ENCODE data around the gene DDB1. TPM values are rescaled to one million over a fixed set of nuclear protein-coding genes. Genes with fewer than 3 reads are reported as not detected.

Gene DDB1
- total and polyA plus RNA-seq, 2 of the 13 experiments (the other 11 are each of a cell fraction or from before 2014, with no cell fraction given), result 217 to 266 TPM

DNA sequence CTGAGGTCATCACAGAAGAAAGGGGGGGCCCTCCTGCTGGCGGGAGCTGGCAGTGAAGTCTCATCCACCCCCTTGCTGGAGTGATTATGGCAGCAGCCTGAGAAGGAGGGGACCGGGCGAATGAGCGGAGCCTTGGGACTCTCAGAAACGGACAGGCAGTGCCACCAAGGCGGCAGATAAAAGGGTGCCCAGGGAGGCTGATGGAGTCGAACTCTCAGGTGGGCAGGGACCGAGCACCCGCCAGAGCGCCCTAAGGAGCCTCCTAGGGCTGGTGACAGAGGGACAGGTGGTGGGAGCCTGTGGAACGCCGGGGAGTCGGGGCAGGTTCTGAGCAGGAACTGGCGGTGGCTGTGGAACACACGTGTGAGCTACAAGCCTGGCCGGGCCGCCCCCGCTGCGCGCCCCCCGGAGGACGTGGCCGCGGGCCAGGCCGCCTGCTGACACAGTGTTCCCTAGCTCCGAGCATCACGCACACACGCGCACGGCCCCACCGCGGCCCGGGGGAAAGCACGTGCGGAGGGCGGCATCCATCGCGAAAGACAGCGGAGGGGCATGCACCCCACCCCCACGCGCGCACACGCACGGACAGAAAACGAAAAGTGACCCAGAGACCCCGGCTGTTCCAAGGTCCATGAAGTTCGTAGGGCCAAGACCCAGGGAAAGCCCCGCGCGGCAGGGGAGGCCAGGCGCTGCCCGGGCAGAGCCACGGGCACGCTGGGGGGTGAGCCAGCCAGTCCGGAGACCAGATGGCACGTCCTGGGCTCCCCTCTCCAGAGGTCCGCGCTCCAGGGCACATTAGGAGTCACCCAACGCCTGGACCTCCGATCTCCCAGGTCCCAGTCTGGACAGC, 38.8 kb downstream of the DDB1 start (continued):
- no peak for TF ChIP-seq CEBPZ (IDR thresholded peaks at IDR 0.05; ENCODE audit: low read length)
- no peak for TF ChIP-seq ZNF235 (CRISPR knock-in tag; IDR thresholded peaks at IDR 0.05; ENCODE audit: borderline replicate concordance)
- TF ChIP-seq, protein P1, sequence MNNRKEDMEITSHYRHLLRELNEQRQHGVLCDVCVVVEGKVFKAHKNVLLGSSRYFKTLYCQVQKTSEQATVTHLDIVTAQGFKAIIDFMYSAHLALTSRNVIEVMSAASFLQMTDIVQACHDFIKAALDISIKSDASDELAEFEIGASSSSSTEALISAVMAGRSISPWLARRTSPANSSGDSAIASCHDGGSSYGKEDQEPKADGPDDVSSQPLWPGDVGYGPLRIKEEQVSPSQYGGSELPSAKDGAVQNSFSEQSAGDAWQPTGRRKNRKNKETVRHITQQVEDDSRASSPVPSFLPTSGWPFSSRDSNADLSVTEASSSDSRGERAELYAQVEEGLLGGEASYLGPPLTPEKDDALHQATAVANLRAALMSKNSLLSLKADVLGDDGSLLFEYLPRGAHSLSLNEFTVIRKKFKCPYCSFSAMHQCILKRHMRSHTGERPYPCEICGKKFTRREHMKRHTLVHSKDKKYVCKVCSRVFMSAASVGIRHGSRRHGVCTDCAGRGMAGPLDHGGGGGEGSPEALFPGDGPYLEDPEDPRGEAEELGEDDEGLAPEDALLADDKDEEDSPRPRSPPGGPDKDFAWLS (CRISPR knock-in tag; IDR thresholded peaks at IDR 0.05; ENCODE audit: borderline replicate concordance), result 0 out of 2 replicates have a peak, but pooled peaks have one; percentile 70
- TF ChIP-seq, protein P2, sequence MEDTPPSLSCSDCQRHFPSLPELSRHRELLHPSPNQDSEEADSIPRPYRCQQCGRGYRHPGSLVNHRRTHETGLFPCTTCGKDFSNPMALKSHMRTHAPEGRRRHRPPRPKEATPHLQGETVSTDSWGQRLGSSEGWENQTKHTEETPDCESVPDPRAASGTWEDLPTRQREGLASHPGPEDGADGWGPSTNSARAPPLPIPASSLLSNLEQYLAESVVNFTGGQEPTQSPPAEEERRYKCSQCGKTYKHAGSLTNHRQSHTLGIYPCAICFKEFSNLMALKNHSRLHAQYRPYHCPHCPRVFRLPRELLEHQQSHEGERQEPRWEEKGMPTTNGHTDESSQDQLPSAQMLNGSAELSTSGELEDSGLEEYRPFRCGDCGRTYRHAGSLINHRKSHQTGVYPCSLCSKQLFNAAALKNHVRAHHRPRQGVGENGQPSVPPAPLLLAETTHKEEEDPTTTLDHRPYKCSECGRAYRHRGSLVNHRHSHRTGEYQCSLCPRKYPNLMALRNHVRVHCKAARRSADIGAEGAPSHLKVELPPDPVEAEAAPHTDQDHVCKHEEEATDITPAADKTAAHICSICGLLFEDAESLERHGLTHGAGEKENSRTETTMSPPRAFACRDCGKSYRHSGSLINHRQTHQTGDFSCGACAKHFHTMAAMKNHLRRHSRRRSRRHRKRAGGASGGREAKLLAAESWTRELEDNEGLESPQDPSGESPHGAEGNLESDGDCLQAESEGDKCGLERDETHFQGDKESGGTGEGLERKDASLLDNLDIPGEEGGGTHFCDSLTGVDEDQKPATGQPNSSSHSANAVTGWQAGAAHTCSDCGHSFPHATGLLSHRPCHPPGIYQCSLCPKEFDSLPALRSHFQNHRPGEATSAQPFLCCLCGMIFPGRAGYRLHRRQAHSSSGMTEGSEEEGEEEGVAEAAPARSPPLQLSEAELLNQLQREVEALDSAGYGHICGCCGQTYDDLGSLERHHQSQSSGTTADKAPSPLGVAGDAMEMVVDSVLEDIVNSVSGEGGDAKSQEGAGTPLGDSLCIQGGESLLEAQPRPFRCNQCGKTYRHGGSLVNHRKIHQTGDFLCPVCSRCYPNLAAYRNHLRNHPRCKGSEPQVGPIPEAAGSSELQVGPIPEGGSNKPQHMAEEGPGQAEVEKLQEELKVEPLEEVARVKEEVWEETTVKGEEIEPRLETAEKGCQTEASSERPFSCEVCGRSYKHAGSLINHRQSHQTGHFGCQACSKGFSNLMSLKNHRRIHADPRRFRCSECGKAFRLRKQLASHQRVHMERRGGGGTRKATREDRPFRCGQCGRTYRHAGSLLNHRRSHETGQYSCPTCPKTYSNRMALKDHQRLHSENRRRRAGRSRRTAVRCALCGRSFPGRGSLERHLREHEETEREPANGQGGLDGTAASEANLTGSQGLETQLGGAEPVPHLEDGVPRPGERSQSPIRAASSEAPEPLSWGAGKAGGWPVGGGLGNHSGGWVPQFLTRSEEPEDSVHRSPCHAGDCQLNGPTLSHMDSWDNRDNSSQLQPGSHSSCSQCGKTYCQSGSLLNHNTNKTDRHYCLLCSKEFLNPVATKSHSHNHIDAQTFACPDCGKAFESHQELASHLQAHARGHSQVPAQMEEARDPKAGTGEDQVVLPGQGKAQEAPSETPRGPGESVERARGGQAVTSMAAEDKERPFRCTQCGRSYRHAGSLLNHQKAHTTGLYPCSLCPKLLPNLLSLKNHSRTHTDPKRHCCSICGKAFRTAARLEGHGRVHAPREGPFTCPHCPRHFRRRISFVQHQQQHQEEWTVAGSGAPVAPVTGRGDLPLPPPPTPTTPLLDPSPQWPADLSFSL (CRISPR knock-in tag; IDR thresholded peaks at IDR 0.05), result peak; percentile 64; the same call in 1 of the 2 replicates
- no peak for TF ChIP-seq BORCS8-MEF2B (CRISPR knock-in tag; IDR thresholded peaks at IDR 0.05)
- no peak for TF ChIP-seq ARNT2 (CRISPR knock-in tag; IDR thresholded peaks at IDR 0.05; ENCODE audit: low read depth)
- TF ChIP-seq ZBTB7B (CRISPR knock-in tag; IDR thresholded peaks at IDR 0.05), result peak; percentile 73
- TF ChIP-seq ZNF432 (CRISPR knock-in tag; IDR thresholded peaks at IDR 0.05; ENCODE audit: borderline replicate concordance), result no peak
- no peak for TF ChIP-seq ZNF724P (CRISPR knock-in tag; IDR thresholded peaks at IDR 0.05; ENCODE audit: borderline replicate concordance)
- no peak for TF ChIP-seq SP140L (CRISPR knock-in tag; IDR thresholded peaks at IDR 0.05; ENCODE audit: borderline replicate concordance)
- TF ChIP-seq EHMT2 (IDR thresholded peaks at IDR 0.05; ENCODE audit: borderline replicate concordance, low read depth, low read length), result no peak
- no peak; the same call in none of the 2 replicates for TF ChIP-seq HBP1 (CRISPR knock-in tag; IDR thresholded peaks at IDR 0.05; ENCODE audit: low read depth)
